HG02885 (cell line): ENCODE data around the gene GCG.

ENCODE experiments used
- ATAC-seq: cut with Tn5 transposase; IDR thresholded peaks from one replicate; pipeline ENCODE4 v1.9.1; 2021; ENCODE audit warnings: mild to moderate bottlenecking; ENCODE audit not compliant: unreplicated experiment, poor library complexity

The GCG gene

DNA sequence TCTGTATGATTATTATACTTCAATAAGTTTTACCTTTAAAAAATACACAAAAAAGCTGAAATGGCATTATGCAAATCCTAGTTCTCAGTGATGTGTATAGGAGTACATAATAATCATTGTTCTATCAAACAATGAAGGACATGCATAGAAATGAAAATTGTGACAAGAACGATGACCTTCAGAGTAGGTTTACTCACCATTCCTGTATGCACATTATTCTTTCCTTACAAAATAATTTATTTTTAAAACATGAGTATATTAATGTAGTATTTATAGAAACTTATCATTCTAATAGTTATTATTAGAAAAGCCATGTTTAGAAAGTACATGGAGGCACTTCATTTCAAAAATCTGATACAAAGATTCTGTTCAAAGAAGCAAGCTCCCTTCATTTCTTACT is 45.3 kb downstream of the GCG start:
- ATAC-seq, result no peak

DNA sequence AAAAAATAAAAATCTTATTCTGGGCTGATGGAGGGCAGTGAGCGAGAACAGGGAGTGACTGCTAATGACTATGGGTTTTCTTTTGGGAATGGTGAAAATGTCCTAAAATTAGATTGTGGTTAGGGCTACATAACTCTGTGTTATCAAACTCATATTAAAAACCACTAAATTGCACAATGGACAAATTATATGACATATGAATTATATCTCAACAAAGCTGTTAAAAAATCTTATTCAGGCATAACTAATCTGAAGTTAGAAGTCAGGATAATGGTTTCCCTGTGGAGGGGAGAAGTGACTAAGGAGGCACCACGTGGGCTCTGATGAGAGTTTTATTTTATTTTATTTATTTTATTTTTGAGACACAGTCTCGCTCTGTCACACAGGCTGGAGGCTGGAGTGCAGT is 45.9 kb downstream of the GCG start:
- ATAC-seq, result no peak

DNA sequence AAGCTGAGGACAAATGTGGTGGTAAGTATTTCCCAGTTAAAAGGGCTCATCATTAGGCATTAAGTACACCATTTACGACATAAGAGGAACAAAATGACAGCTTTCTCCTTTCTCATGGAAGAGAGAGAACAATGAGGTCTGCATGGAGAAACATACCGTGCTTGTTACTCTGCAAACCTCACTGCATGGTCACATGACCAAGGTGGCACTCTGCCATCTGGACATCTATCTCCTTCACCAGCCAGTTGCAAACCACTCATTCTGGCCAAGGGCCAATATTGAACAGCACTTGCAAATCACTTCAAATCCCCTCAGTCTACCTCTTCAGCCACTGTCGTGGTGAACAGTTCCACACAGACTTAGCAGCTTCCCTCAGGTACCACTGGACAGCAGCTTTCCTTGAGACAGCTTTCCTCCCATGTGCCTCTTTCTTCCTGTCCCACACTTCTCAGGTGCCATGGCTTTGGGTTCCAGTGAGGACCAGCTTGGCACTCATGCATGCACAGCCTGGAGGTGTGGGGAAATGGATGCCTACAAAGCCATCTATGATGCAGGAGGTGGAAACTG is 48.5 kb downstream of the GCG start:
- no peak for ATAC-seq

DNA sequence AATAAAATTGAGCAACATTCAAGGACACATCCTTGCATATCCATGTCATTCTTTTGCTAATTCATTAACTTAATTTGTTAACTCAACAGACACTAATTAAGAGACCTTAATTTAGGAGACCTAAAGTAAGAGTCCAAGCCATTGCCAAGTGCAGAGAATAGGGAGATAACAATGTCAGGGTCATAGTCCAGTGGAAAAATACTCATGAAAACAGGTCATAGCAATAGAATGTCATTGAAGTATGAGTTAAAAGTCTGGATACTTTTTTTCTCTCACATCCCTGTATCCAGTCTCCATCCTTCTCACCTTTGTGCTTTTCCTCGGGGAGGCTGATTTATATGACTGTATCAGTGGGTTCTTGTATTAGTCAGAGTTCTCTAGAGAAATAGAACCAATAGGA is 51.5 kb downstream of the GCG start:
- ATAC-seq, result no peak

DNA sequence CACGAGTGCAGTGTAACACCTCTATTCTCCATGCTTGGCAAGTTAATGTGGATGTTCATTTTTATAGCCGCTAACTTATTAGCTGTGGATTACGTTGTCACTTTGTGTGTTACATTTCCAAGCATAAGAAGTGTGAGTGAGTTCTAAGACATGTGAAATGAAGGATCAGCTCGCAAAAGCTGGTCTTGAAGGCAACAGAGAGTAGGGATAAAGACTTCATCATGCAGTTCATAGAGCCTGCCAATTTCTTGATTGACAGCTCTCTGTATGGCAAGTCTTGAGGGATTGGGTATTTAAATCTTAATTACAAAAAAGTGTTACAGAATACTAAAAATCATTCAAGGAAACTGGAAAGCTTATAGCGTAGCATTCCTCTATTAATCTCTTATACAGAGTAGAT is 52.2 kb downstream of the GCG start:
- ATAC-seq, result no peak
